ENCODE data around the gene KCNJ9.

Gene KCNJ9

GRCh38 chr1:160094291-160094625 is 12.9 kb downstream of the KCNJ9 start:
- Histone ChIP-seq H3K27ac (ENCODE audit: low read length) (no peak overlapping the region), H3K9ac (ENCODE audit: low read length) (no peak overlapping the region), H3K36me3 (replicated peaks; ENCODE audit: insufficient read depth, low read length) (no peaks in the 10 kb centered on the region), H3K4me3 (ENCODE audit: low read length) (no peak overlapping the region), H3K27me3 (replicated peaks; ENCODE audit: insufficient read depth, low read length) (no peaks in the 10 kb centered on the region), H3F3A (ENCODE audit: insufficient read depth, low read length) (peaks cover 3% of the 10 kb centered on the region; the same call in 1 of the 2 replicates), H3K9me2 (replicated peaks; ENCODE audit: insufficient read depth, low read length) (no peaks in the 10 kb centered on the region), H3K9me3 (replicated peaks; ENCODE audit: insufficient read depth, low read length) (no peaks in the 10 kb centered on the region), H3K4me2 (ENCODE audit: low read depth, low read length) (no peak overlapping the region), H3K4me1 (ENCODE audit: low read length) (peaks cover 15% of the 10 kb centered on the region), H4K20me1 (ENCODE audit: insufficient read depth, low read length) (no peaks in the 10 kb centered on the region), H2AFZ (ENCODE audit: low read length) (no peak overlapping the region), H3K79me2 (ENCODE audit: low read length) (peaks cover 23% of the 10 kb centered on the region)
- TF ChIP-seq EZH2 (optimal IDR thresholded peaks at IDR 0.05; ENCODE audit: low read depth, low read length), result no peak
- no peak for TF ChIP-seq EZH2phosphoT487 (IDR thresholded peaks at IDR 0.05; ENCODE audit: low read length)
- TF ChIP-seq CTCF (IDR thresholded peaks at IDR 0.05; ENCODE audit: low read length), result no peak
- no peak for DNase-seq

GRCh38 chr1:160094806-160095205 is 13.5 kb downstream of the KCNJ9 start:
- Histone ChIP-seq H3K9me2 (replicated peaks; ENCODE audit: insufficient read depth, low read length) (no peaks in the 10 kb centered on the region), H3K4me1 (ENCODE audit: low read length) (peaks cover 20% of the 10 kb centered on the region), H3K79me2 (ENCODE audit: low read length) (peaks cover 23% of the 10 kb centered on the region), H4K20me1 (ENCODE audit: insufficient read depth, low read length) (no peaks in the 10 kb centered on the region), H2AFZ (ENCODE audit: low read length) (no peak overlapping the region), H3K27ac (ENCODE audit: low read length) (no peak overlapping the region), H3F3A (ENCODE audit: insufficient read depth, low read length) (peaks cover 7% of the 10 kb centered on the region; the same call in 1 of the 2 replicates), H3K9me3 (replicated peaks; ENCODE audit: insufficient read depth, low read length) (no peaks in the 10 kb centered on the region), H3K27me3 (replicated peaks; ENCODE audit: insufficient read depth, low read length) (no peaks in the 10 kb centered on the region), H3K4me3 (ENCODE audit: low read length) (no peak overlapping the region), H3K4me2 (ENCODE audit: low read depth, low read length) (no peak overlapping the region), H3K36me3 (replicated peaks; ENCODE audit: insufficient read depth, low read length) (no peaks in the 10 kb centered on the region), H3K9ac (ENCODE audit: low read length) (no peak overlapping the region)
- DNase-seq, result no peak
- TF ChIP-seq CTCF (IDR thresholded peaks at IDR 0.05; ENCODE audit: low read length) (no peak), EZH2 (optimal IDR thresholded peaks at IDR 0.05; ENCODE audit: low read depth, low read length) (no peak), EZH2phosphoT487 (IDR thresholded peaks at IDR 0.05; ENCODE audit: low read length) (no peak)

- no peaks in the 10 kb centered on the region for H3K36me3 ChIP-seq (replicated peaks; ENCODE audit: insufficient read depth, low read length)
Measured at GRCh38 chr1:160095382-160096105, 14.2 kb downstream of the KCNJ9 start.

More at GRCh38 chr1:160095382-160096105, 14.2 kb downstream of the KCNJ9 start:
- no peak for DNase-seq
- H4K20me1 ChIP-seq (ENCODE audit: insufficient read depth, low read length), result no peaks in the 10 kb centered on the region
- H3K9ac ChIP-seq (ENCODE audit: low read length), result no peak overlapping the region
- H3K27me3 ChIP-seq (replicated peaks; ENCODE audit: insufficient read depth, low read length), result no peaks in the 10 kb centered on the region
- H3K4me3 ChIP-seq (ENCODE audit: low read length), result no peak overlapping the region
- no peak overlapping the region for H3K27ac ChIP-seq (ENCODE audit: low read length)
- no peaks in the 10 kb centered on the region for H3K9me3 ChIP-seq (replicated peaks; ENCODE audit: insufficient read depth, low read length)
- H2AFZ ChIP-seq (ENCODE audit: low read length), result no peak overlapping the region
- no peaks in the 10 kb centered on the region for H3K9me2 ChIP-seq (replicated peaks; ENCODE audit: insufficient read depth, low read length)
- H3K4me2 ChIP-seq (ENCODE audit: low read depth, low read length), result no peak overlapping the region
- H3K4me1 ChIP-seq (ENCODE audit: low read length), result peaks cover 24% of the 10 kb centered on the region
- peaks cover 23% of the 10 kb centered on the region for H3K79me2 ChIP-seq (ENCODE audit: low read length)
- H3F3A ChIP-seq (ENCODE audit: insufficient read depth, low read length), result peaks cover 7% of the 10 kb centered on the region; the same call in 1 of the 2 replicates
- no peak for TF ChIP-seq EZH2 (optimal IDR thresholded peaks at IDR 0.05; ENCODE audit: low read depth, low read length)
- no peak for TF ChIP-seq EZH2phosphoT487 (IDR thresholded peaks at IDR 0.05; ENCODE audit: low read length)
- TF ChIP-seq CTCF (IDR thresholded peaks at IDR 0.05; ENCODE audit: low read length), result no peak
